Activated T-helper 2 cell treated with anti-CD3 and anti-CD28 coated beads, Interferon-gamma antibody, Interleukin-2, Interleukin-4, amounts not matched to agents 10 μg/mL and 5 μg/mL and 100 μg/mL, durations not matched to agents 14 hours and 24 hours and 36 hours (primary cell): ENCODE data around the gene ASGR1. TPM values are rescaled to one million over a fixed set of nuclear protein-coding genes. Genes with fewer than 3 reads are reported as not detected.

ENCODE experiments used
- DNase-seq: peaks from one replicate; pipeline ENCODE4 v3.0.0; 2021; ENCODE audit warnings: low spot score
- H3K27ac Mint-ChIP-seq: one replicate; pipeline ENCODE4 v1.8.0; 2021; ENCODE audit warnings: mixed read lengths
- H3K27me3 Mint-ChIP-seq: one replicate; pipeline ENCODE4 v1.8.0; 2021; ENCODE audit warnings: low read depth, mixed read lengths
- H3K36me3 Mint-ChIP-seq: one replicate; pipeline ENCODE4 v1.8.0; 2021; ENCODE audit warnings: low read depth, mixed read lengths
- H3K4me1 Mint-ChIP-seq: one replicate; pipeline ENCODE4 v1.8.0; 2021; ENCODE audit warnings: low read depth, mixed read lengths
- H3K4me3 Mint-ChIP-seq: one replicate; pipeline ENCODE4 v1.8.0; 2021; ENCODE audit warnings: low read depth, mild to moderate bottlenecking, moderate library complexity, mixed read lengths
- H3K9me3 Mint-ChIP-seq: one replicate; pipeline ENCODE4 v1.8.0; 2021; ENCODE audit warnings: mixed read lengths
- intact Hi-C: fragments of 100-400 bp; cut with micrococcal nuclease; formaldehyde crosslinking; loops from one replicate; pipeline ENCODE4 v1.15.1; 2023
- total RNA-seq: library from RNA; stranded (reverse); gene quantifications from 2 replicates; pipeline ENCODE4 v1.2.3, GENCODE V29; 2022

ASGR1 gene
- total RNA-seq, 1 donor from 2014 or later: 1.7 TPM

GRCh38 chr17:7156342-7156940 is 22.7 kb downstream of the ASGR1 start:
- DNase-seq: no peak
- no peaks in the 10 kb centered on the region for H3K9me3 Mint-ChIP-seq
- H3K4me3 Mint-ChIP-seq: no peak overlapping the region
- H3K4me1 Mint-ChIP-seq: no peaks in the 10 kb centered on the region
- intact Hi-C loops: no loop called here
- peaks cover 27% of the 10 kb centered on the region for H3K27me3 Mint-ChIP-seq
- no peaks in the 10 kb centered on the region for H3K36me3 Mint-ChIP-seq
- no peak overlapping the region for H3K27ac Mint-ChIP-seq

- H3K4me1 Mint-ChIP-seq: no peaks in the 10 kb centered on the region
- H3K36me3 Mint-ChIP-seq: no peaks in the 10 kb centered on the region
- DNase-seq: no peak
Observed at GRCh38 chr17:7147772-7148171, 31.4 kb downstream of the ASGR1 start.

DNA sequence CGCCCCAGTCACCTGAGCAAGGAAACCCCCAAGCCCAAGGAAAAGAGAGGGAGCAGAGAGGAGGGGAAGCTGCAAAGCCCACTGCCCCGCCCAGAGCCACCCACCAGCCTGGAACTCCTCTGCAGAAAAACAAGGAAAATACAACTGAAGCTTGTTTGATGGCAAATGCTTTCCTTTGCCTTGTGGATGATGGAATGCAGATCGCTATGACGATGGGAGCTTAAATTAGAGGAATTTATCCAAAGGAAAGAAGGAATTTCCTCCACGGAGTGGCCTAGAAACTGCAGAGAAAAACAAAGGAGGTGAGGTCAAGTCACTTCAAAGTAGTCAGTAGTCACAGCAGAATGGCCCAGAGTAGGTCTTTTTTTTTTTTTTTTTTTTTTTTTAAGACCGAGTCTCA is 33.1 kb downstream of the ASGR1 start:
- Mint-ChIP-seq H3K27me3 (peaks cover 4% of the 10 kb centered on the region), H3K9me3 (no peaks in the 10 kb centered on the region), H3K4me1 (no peaks in the 10 kb centered on the region), H3K27ac (no peak overlapping the region), H3K36me3 (no peaks in the 10 kb centered on the region), H3K4me3 (no peak overlapping the region)
- intact Hi-C loops: no loop called here
- no peak for DNase-seq

More at GRCh38 chr17:7147772-7148171, 31.4 kb downstream of the ASGR1 start:
- no peaks in the 10 kb centered on the region for H3K9me3 Mint-ChIP-seq
- no peak overlapping the region for H3K27ac Mint-ChIP-seq
- no peak overlapping the region for H3K4me3 Mint-ChIP-seq
- intact Hi-C loops: no loop called here
- peaks cover 13% of the 10 kb centered on the region for H3K27me3 Mint-ChIP-seq

- no peaks in the 10 kb centered on the region for H3K36me3 Mint-ChIP-seq
- H3K9me3 Mint-ChIP-seq: no peaks in the 10 kb centered on the region
- intact Hi-C loops: no loop called here
- H3K27me3 Mint-ChIP-seq: peaks cover 8% of the 10 kb centered on the region
- H3K27ac Mint-ChIP-seq: no peak overlapping the region
- H3K4me3 Mint-ChIP-seq: no peak overlapping the region
- no peaks in the 10 kb centered on the region for H3K4me1 Mint-ChIP-seq
- no peak for DNase-seq
Observed at GRCh38 chr17:7144213-7144612, 35.0 kb downstream of the ASGR1 start.

DNA sequence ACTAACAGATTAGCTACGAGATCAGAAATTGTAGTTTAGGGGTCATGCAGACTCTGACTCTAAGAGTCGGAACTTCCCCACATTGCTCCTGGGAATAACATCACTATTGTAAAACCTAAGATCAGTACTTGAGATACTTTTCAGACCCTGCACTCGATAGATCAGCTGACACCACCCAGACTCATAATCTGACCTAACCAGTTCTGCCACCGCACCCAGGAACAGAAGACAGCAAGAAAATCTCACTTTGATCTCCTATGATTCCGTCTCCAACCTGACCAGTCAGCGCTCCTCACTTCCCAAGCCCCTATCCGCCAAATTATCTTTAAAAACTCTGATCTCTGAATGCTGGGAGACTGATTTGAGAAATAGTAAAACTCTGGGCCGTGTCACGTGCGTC is 37.3 kb downstream of the ASGR1 start:
- no peak for DNase-seq
- Mint-ChIP-seq H3K27ac (no peak overlapping the region), H3K4me1 (no peaks in the 10 kb centered on the region), H3K36me3 (no peaks in the 10 kb centered on the region), H3K9me3 (no peaks in the 10 kb centered on the region), H3K4me3 (no peak overlapping the region), H3K27me3 (peaks cover 16% of the 10 kb centered on the region)
- intact Hi-C loops: no loop called here

GRCh38 chr17:7139400-7139799 is 39.8 kb downstream of the ASGR1 start:
- Mint-ChIP-seq H3K9me3 (no peaks in the 10 kb centered on the region), H3K36me3 (no peaks in the 10 kb centered on the region), H3K4me1 (no peaks in the 10 kb centered on the region), H3K27ac (no peak overlapping the region), H3K27me3 (peaks cover 17% of the 10 kb centered on the region), H3K4me3 (no peak overlapping the region)
- intact Hi-C loops: loop anchor here (5.0 kb wide), 1 partner anchor 227 kb away; no protein-coding TSS in a partner anchor
- DNase-seq: no peak

DNA sequence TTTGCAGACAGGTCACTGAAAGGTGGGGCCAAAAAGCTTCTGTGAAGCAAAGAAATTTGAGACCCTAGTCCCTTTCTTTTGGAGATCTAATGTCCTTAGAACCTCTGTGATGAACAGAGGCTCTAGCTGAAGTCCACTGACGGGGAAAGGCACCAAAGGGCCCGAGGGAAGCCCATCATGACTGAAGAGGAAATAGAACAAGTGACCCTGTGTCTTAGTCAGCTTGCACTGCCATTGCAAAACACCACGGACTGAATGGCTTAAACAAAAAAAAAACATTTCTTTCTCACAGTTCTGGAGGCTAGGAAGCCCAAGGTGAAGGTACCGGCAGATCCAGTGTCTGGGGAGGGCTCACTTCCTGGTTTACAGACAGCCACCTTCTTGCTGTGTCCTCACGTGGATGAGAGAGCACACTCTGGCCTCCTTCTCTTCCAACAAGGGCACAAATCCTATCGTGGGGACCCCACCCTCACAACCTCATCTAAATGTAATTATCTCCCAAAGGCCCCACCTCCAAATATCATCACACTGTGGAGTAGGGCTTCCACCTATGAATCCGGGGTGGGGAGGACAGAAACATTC is 40.3 kb downstream of the ASGR1 start:
- peaks cover under 1% of the 10 kb centered on the region for H3K4me1 Mint-ChIP-seq
- H3K27ac Mint-ChIP-seq: no peak overlapping the region
- no peak overlapping the region for H3K4me3 Mint-ChIP-seq
- no peaks in the 10 kb centered on the region for H3K36me3 Mint-ChIP-seq
- DNase-seq: no peak
- no peaks in the 10 kb centered on the region for H3K9me3 Mint-ChIP-seq
- intact Hi-C loops: loop anchor here (5.0 kb wide), 1 partner anchor 227 kb away; no protein-coding TSS in a partner anchor
- peaks cover 17% of the 10 kb centered on the region for H3K27me3 Mint-ChIP-seq

DNA sequence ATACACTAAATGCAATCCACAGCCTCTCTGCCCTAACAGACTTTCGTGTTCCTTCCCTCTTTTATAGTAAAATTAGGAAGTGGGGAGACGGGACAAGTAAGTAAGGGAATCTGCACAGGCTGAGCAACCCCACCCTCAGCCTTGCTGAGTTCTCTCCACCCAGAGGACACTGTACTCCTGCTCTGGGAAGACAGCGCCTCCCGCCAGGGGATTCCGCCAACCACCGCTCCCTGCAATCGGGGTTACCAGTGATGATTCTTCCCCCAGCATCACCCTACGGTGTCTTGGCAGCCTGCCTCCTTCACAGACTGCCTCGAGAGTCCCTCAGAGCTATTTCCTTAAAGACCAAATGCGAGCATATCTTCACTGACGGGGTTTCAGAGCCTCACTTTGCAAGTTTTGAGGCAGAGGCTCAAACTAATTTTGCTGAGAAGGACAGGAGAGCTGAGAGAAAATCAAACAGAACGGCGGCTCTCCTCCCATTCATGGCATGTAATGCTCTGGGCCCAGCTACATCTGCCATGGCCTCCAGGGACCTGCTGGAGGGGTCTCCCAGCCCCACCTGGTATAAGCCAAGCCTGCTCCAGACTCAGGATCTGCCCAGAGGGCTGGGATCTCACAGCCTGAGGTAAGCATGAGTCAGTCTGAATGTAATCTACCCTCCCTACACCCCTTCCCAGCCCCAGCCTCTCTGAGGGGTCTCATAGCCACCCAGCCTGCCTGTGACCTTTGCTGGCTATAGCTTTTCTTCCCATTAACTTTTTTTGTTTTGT is 41.8 kb downstream of the ASGR1 start:
- Mint-ChIP-seq H3K27ac (no peak overlapping the region), H3K9me3 (no peaks in the 10 kb centered on the region), H3K4me1 (peaks cover 13% of the 10 kb centered on the region), H3K36me3 (no peaks in the 10 kb centered on the region), H3K4me3 (no peak overlapping the region), H3K27me3 (peaks cover 17% of the 10 kb centered on the region)
- no peak for DNase-seq
- intact Hi-C loops: loop anchor here (5.0 kb wide), 1 partner anchor 225 kb away; no protein-coding TSS in a partner anchor

- Mint-ChIP-seq H3K27me3 (peaks cover 20% of the 10 kb centered on the region), H3K4me1 (peaks cover 15% of the 10 kb centered on the region), H3K36me3 (no peaks in the 10 kb centered on the region)
Observed at GRCh38 chr17:7136266-7136877, 42.8 kb downstream of the ASGR1 start.

DNA sequence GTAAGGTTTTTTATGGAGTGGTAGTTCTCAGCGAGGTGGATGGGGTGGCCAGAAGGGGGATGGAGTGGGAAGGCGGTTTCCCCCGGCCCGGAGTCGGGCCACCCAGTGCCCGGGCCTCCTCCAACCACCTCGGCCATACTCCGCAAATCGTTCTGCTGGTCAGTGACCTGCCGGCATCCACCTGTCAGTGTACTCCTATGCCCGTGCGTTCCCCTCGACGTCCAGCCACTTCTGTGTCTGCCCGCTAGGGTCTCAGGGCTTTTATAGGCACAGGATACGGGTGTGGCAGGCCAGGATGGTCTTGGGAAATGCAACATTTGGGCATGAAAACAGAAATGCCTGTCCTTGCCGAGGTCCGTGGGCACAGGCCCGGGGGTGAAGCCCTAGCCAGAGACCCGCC is 45.3 kb downstream of the ASGR1 start:
- Mint-ChIP-seq H3K36me3 (no peaks in the 10 kb centered on the region), H3K4me3 (no peak overlapping the region)
- intact Hi-C loops: no loop called here

More at GRCh38 chr17:7136266-7136877, 42.8 kb downstream of the ASGR1 start:
- Mint-ChIP-seq H3K9me3 (no peaks in the 10 kb centered on the region), H3K4me3 (no peak overlapping the region), H3K27ac (no peak overlapping the region)
- DNase-seq: peak; percentile 52
- intact Hi-C loops: loop anchor here (1.0 to 5.0 kb wide), 3 partner anchors 84 to 224 kb away; no protein-coding TSS in a partner anchor

DNA sequence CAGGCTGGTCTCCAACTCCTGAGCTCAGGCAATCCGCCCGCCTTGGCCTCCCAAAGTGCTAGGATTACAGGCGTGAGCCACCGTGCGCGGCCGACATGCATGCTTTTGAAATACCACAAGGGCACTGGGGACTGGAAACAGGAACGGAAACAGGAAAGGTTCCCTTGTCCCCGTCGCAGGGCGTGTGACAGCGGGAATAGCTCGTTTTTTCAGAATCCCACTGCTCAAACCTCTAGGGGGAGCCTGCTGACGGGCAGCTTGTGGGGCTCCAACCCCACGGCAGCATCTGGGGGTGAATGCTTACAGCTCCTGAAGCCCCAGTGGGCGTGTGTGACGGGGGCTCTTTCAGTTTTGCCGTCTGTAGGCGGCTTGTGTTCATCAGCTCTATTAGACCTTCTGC is 45.7 kb downstream of the ASGR1 start:
- Mint-ChIP-seq H3K27me3 (peaks cover 17% of the 10 kb centered on the region), H3K9me3 (no peaks in the 10 kb centered on the region), H3K36me3 (no peaks in the 10 kb centered on the region), H3K4me1 (peaks cover 15% of the 10 kb centered on the region), H3K4me3 (peak overlapping the region; percentile 42), H3K27ac (no peak overlapping the region)
- DNase-seq: no peak
- intact Hi-C loops: no loop called here

More for the DNA sequence above, 45.3 kb downstream of the ASGR1 start:
- DNase-seq: no peak
- H3K4me1 Mint-ChIP-seq: peaks cover 15% of the 10 kb centered on the region
- H3K9me3 Mint-ChIP-seq: no peaks in the 10 kb centered on the region
- H3K27me3 Mint-ChIP-seq: peaks cover 17% of the 10 kb centered on the region
- H3K27ac Mint-ChIP-seq: no peak overlapping the region

GRCh38 chr17:7132511-7133094 is 46.6 kb downstream of the ASGR1 start:
- DNase-seq: peak; percentile 41
- Mint-ChIP-seq H3K36me3 (no peaks in the 10 kb centered on the region), H3K9me3 (no peaks in the 10 kb centered on the region), H3K27me3 (peaks cover 17% of the 10 kb centered on the region), H3K27ac (peak overlapping the region; percentile 82), H3K4me3 (no peak overlapping the region), H3K4me1 (peaks cover 15% of the 10 kb centered on the region)
- intact Hi-C loops: no loop called here
